A549 treated with dexamethasone at 1 μM for 4 hours (cell line): ENCODE data around the gene TMEM229B. TPM values are rescaled to one million over a fixed set of nuclear protein-coding genes. Genes with fewer than 3 reads are reported as not detected.

Source experiments
- total RNA-seq: library from RNA; stranded (reverse); fragments of 200-300 nt; extraction: Qiagen RNA extraction; gene quantifications from 5 replicates; pipeline ENCODE4 v1.2.3, GENCODE V29; 2022

TMEM229B gene
- 0.13 to 0.24 TPM (median 0.21 TPM) in 5 replicates for total RNA-seq

DNA sequence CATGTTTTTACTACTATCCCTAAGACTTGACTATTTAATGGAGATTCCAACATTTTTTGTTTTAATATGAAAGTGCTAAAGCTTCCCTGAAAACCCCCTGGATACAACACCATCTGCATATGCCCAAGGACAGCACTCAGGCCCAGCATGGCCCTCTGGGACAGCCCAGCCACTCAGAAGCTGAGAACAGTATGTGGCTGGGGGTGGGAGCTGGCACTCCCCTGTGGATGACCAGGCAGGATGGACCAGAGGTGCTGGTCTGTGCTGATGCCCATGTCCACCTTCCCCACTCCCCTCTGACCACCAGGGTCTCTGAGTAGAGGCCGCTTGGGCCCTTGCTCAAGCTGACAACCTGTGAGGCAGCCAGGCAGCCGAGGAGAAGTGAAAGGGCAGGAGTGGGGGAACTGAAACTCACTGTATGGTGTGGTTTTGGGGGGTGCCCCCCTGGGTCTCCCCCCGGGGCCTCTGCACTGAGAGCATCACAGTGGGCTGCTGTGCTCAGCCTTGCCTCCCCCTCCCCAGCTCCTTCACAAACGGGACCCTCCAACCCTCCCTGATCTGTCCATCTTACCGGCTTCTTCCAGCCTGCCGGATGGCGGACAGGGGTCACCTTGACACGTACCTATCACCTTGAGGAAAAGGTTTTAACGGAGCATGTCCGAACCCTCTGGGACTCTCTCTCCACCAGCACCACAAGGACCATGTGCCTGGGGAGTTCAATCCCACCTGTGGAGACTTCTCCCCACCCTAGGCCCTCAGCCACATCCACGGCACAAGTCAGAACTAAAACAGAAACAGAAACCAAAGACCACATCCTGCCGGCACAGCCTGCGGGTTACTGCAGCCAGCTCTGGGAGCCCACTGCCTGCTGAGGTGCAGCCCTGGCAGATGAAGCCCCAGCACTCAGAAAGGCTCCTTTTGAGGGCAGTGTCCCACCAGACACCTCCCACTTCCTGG, at the start of gene TMEM229B:
TSS of gene TMEM229B (minus strand) at position 785 of the 957 bp plus-strand sequence. CDS start 14,798 bp downstream, outside the sequence.

DNA sequence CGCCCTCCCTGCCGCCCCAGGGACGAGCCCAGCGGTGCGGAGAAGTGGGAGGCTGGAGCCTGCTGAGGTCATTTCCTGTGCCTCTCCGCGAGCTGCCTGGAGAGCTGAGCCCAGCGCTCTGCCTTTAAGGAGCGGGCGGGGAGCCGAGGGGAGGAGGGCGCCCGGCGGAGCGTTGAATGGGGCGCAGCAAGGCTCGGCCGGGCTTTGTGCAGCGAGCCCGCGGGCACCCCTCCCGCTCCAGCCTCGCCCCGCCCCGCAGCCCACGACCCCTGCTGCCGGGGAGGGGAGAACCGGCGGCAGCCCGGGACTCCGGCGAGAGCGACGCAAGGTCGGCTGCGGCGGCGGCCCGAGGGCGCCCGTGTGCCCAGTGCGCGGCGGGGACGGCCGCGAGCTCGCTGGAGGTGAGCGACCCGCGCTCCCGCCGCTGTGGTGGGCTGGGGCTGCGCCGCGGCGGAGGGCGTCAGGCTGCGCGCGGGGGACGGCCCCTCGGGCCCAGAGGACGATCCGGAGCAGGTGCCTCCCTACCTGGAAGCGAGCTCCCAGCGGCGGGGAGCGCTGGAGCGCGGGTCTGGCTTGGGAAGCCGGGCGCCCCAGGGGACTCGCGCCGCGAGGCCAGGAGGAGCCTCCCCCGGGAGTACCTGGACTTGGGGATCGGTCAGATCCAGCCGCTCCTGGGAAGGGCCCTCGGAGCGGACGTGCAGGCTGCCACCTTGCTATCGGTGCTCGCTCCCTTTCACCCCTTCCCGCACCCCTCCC, 44.7 kb upstream of the TMEM229B start, which contains the start of gene PLEKHH1:
TSS of gene PLEKHH1 (plus strand) at position 293 of the 756 bp plus-strand sequence. CDS start 8,578 bp downstream, outside the sequence.

Other genes starting within 250 kb of the TMEM229B start
- 13.6 to 18.1 TPM (median 15.7 TPM) in 5 replicates for gene PALS1, start 247.3 kb downstream of the TMEM229B start, total RNA-seq
- 70.2 to 105 TPM (median 75.5 TPM) in 5 replicates for gene ATP6V1D, start 128.9 kb downstream of the TMEM229B start, total RNA-seq
- 231 to 354 TPM (median 245 TPM) in 5 replicates for gene EIF2S1, start 128.4 kb downstream of the TMEM229B start, total RNA-seq
- 15.0 to 25.3 TPM (median 16.8 TPM) in 5 replicates for gene PLEK2, start 76.6 kb downstream of the TMEM229B start, total RNA-seq
- 1.7 to 4.0 TPM (median 2.7 TPM) in 5 replicates for gene PLEKHH1, start 44.6 kb upstream of the TMEM229B start, total RNA-seq
- gene PIGH, start 111.5 kb upstream of the TMEM229B start, total RNA-seq, result 14.8 to 19.4 TPM (median 17.3 TPM) in 5 replicates
- 1.4 to 2.3 TPM (median 1.8 TPM) in 5 replicates for gene ARG2, start 131.2 kb upstream of the TMEM229B start, total RNA-seq
- gene VTI1B, start 185.9 kb upstream of the TMEM229B start, total RNA-seq, result 79.6 to 91.3 TPM (median 83.4 TPM) in 5 replicates
- 50.2 to 55.1 TPM (median 52.9 TPM) in 5 replicates for gene RDH11, start 207.0 kb upstream of the TMEM229B start, total RNA-seq
- gene RDH12, start 213.2 kb upstream of the TMEM229B start, total RNA-seq, result 0.08 to 0.11 TPM in 2 of 5 replicates, not detected in the others